Small intestine (tissue), 7 donors: ENCODE data around the gene FRMD4A. TPM values are rescaled to one million over a fixed set of nuclear protein-coding genes. Genes with fewer than 3 reads are reported as not detected.
A peak's percentile ranks its signal among the peaks of the same experiment; 100 is the strongest.
"Not testable (repeated sequence)": the region's sequence is repeated elsewhere in the genome, so short reads cannot be mapped to it uniquely, and the experiment has no call there.

ENCODE experiments used
- DNase-seq, 2 donors: peaks; one replicate each; pipeline versions ENCODE4 v3.0.0 to v3.0.0-alpha.2; 2013
- FAIRE-seq: peaks from 2 replicates; lab custom pipeline; 2012; peaks lifted over from hg19 to GRCh38; lab: Jason Lieb, UNC
- H3K27ac ChIP-seq, 3 donors: one replicate each; pipeline ENCODE4 v1.5.1; 2013; ENCODE audit warnings: low read length in 2 of 3, mild to moderate bottlenecking in 2 of 3, control low read depth in 1 of 3, inconsistent platforms in 1 of 3, low read depth in 1 of 3, moderate library complexity in 1 of 3
- H3K27me3 ChIP-seq, 3 donors: one replicate each; pipeline ENCODE4 v1.6.1; 2013; ENCODE audit warnings: low read length in 3 of 3, inconsistent platforms in 1 of 3; ENCODE audit not compliant: control insufficient read depth in 3 of 3, insufficient read depth in 3 of 3
- H3K36me3 ChIP-seq, 3 donors: one replicate each; pipeline ENCODE4 v1.6.1; 2013; ENCODE audit warnings: low read length in 3 of 3, inconsistent platforms in 1 of 3, low read depth in 1 of 3, mild to moderate bottlenecking in 1 of 3, moderate library complexity in 1 of 3; ENCODE audit not compliant: control insufficient read depth in 3 of 3, insufficient read depth in 2 of 3
- H3K4me1 ChIP-seq, 3 donors: one replicate each; pipeline ENCODE4 v1.6.1; 2013; ENCODE audit warnings: low read length in 2 of 3, inconsistent platforms in 1 of 3, low read depth in 1 of 3, mild to moderate bottlenecking in 1 of 3, moderate library complexity in 1 of 3; ENCODE audit not compliant: control insufficient read depth in 3 of 3, insufficient read depth in 2 of 3
- H3K4me3 ChIP-seq, 3 donors: one replicate each; pipeline ENCODE4 v1.5.1; 2013; ENCODE audit warnings: low read length in 3 of 3, control low read depth in 1 of 3, inconsistent platforms in 1 of 3, low read depth in 1 of 3, mild to moderate bottlenecking in 1 of 3, moderate library complexity in 1 of 3
- H3K9me3 ChIP-seq, 2 donors: one replicate each; pipeline ENCODE4 v1.6.1; 2013; ENCODE audit warnings: low read depth in 1 of 2, low read length in 1 of 2; ENCODE audit not compliant: control insufficient read depth in 2 of 2, insufficient read depth in 1 of 2
- WGBS, 3 donors: extraction: QIAGEN DNeasy Blood & Tissue Kit; methylation state at CpG; one replicate each; pipeline ENCODE4 v1.1.7; 2013; 5-methylcytosine and 5-hydroxymethylcytosine counted together
- polyA plus RNA-seq, 4 donors: library from polyadenylated mRNA; stranded (reverse) in 3 of 4; unstranded in 1 of 4; fragments of 200-250 nt in 3 of 4; fragments of 120-200 nt in 1 of 4; gene quantifications; one replicate each; pipeline versions ENCODE4 v1.2.1 to v1.2.3, GENCODE V29; 2013
- donor health status: healthy with polysubstance abuse.
- donor health status: control.
- donor health status: control.
- donor health status: Bipolar disorder and iron deficiency.
- donor health status: healthy.

Gene FRMD4A
- polyA plus RNA-seq, 4 donors: 0.45 to 16.9 (median 6.2) TPM

- FAIRE-seq: no peak
- no peaks in the 10 kb centered on the region for H3K36me3 ChIP-seq
- H3K9me3 ChIP-seq: no peaks in the 10 kb centered on the region
- peak in 1 of 2 donors; percentile 6 for DNase-seq
- H3K4me3 ChIP-seq: no peak overlapping the region
- WGBS, 3 donors: 35 to 43% (median 39%) methylated on average over 10 of the region's 10 CpGs
- H3K4me1 ChIP-seq: no peaks in the 10 kb centered on the region
- no peaks in the 10 kb centered on the region for H3K27me3 ChIP-seq
- no peak overlapping the region for H3K27ac ChIP-seq
Observed at GRCh38 chr10:13930120-13930519, 400.6 kb downstream of the FRMD4A start.

DNA sequence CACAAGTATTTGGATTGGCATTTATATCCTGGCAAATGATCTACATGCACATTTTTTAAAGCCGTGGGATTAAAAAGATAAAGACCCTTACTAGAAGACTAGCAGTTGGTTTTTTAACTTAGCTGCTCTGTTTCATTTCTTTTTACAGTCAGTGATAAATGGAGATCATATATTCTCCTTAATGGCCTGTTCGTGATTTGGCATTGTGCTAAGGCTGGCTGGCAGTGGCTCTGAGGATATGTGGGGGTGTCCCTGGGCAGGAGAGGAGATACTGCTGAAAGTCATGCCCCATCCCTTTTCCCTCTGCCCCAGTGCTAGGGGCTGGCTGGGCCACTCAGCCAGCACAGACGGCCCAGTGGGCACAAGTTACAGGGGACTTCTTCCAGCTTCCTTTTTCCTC lies 402.3 kb downstream of the FRMD4A start:
- Histone ChIP-seq H3K4me1 (no peaks in the 10 kb centered on the region), H3K27me3 (no peaks in the 10 kb centered on the region), H3K36me3 (no peaks in the 10 kb centered on the region), H3K9me3 (no peaks in the 10 kb centered on the region), H3K4me3 (no peak overlapping the region), H3K27ac (no peak overlapping the region)
- DNase-seq (no peak), FAIRE-seq (no peak)
- 49 to 52% (median 50%) methylated on average over 3 of the region's 3 CpGs for WGBS, 3 donors

- no peak overlapping the region for H3K27ac ChIP-seq
- no peaks in the 10 kb centered on the region for H3K4me1 ChIP-seq
- H3K36me3 ChIP-seq: no peaks in the 10 kb centered on the region
- DNase-seq (no peak), FAIRE-seq (no peak)
- no peaks in the 10 kb centered on the region for H3K27me3 ChIP-seq
- no peaks in the 10 kb centered on the region for H3K9me3 ChIP-seq
- WGBS, 3 donors: 54 to 70% (median 62%) methylated on average over 5 of the region's 5 CpGs
- H3K4me3 ChIP-seq: no peak overlapping the region
Observed at GRCh38 chr10:13925971-13926780, 404.5 kb downstream of the FRMD4A start.

- no peak for FAIRE-seq
- 77 to 81% (median 78%) methylated on average over 6 of the region's 6 CpGs for WGBS, 3 donors
Observed at GRCh38 chr10:13924040-13924725, 406.5 kb downstream of the FRMD4A start.

DNA sequence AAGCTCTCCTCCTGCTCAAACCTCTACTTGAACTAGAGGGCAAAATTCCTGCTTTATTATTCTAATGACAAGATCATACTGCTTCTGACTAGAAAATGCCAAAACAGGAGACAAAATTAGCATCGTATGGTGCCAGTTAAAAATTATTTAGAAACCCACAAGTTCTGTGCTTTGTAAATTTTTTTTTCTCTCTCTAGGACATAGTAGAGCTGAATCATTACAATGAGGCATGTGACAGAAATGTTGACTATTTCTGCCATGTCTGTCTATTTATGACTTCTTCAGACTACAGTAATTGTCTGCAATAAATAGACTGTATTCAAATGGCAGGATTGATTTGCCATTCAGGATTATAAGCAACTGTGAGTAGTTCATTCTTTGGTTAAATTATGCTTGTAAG lies 408.1 kb downstream of the FRMD4A start:
- Histone ChIP-seq H3K36me3 (no peaks in the 10 kb centered on the region), H3K27me3 (no peaks in the 10 kb centered on the region), H3K27ac (no peak overlapping the region), H3K4me3 (no peak overlapping the region), H3K4me1 (no peaks in the 10 kb centered on the region), H3K9me3 (no peaks in the 10 kb centered on the region)
- no peak for FAIRE-seq
- 77 to 88% (median 80%) methylated on average over 1 of the region's 1 CpG for WGBS, 3 donors
- no peak for DNase-seq

More at GRCh38 chr10:13924040-13924725, 406.5 kb downstream of the FRMD4A start:
- Histone ChIP-seq H3K4me1 (no peaks in the 10 kb centered on the region), H3K9me3 (no peaks in the 10 kb centered on the region), H3K27me3 (no peaks in the 10 kb centered on the region), H3K4me3 (no peak overlapping the region), H3K27ac (no peak overlapping the region), H3K36me3 (no peaks in the 10 kb centered on the region)
- DNase-seq: no peak

DNA sequence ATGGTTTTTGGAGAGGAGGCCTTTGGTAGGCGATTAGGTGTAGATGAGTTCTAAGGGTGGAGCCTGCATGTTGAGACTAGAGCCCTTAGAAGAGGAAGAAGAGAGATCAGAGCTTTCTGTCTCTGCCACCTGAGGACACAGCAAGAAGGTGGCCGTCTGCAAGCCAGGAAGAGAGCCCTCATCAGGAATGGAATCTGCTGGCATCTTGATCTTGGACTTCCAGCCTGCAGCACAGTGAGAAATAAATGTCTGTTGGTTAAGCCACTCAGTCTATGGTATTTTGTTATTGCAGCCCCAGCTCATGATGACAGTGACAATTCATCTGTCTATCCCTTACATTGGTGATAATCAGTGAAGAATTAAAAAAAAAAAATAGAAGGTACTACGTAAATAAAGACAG lies 408.8 kb downstream of the FRMD4A start:
- Histone ChIP-seq H3K9me3 (no peaks in the 10 kb centered on the region), H3K27ac (no peak overlapping the region), H3K4me3 (no peak overlapping the region), H3K27me3 (no peaks in the 10 kb centered on the region), H3K36me3 (no peaks in the 10 kb centered on the region), H3K4me1 (no peaks in the 10 kb centered on the region)
- FAIRE-seq (no peak), DNase-seq (no peak)
- WGBS, 3 donors: 52 to 60% (median 55%) methylated on average over 3 of the region's 3 CpGs

- not testable (repeated sequence) for H3K36me3 ChIP-seq, H3K4me3 ChIP-seq, H3K27me3 ChIP-seq, H3K27ac ChIP-seq, DNase-seq, FAIRE-seq, H3K4me1 ChIP-seq, H3K9me3 ChIP-seq
- WGBS, 3 donors: 70 to 78% (median 73%) methylated on average over 3 of the region's 3 CpGs
Observed at GRCh38 chr10:13921131-13921530, 409.6 kb downstream of the FRMD4A start.

DNA sequence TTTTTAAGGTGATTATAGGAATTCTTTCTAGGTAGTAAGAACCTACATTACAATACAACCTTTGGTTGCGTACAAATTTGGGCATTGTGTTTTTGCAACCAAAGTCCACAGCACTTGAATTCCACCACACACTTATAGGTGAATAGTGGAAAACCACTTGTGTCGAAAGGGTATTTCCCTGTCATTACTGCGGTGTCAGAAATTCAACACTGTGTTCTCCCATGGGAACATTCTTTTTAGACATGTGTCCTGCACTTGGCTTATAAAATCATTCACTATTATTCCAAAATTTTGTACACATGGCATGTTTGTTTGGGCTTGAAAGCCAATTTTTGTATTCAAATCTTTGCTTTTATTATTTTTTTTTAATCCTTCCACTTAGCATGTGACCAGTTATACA lies 410.3 kb downstream of the FRMD4A start:
- Histone ChIP-seq H3K9me3 (no peaks in the 10 kb centered on the region), H3K4me3 (no peak overlapping the region), H3K36me3 (no peaks in the 10 kb centered on the region), H3K27ac (no peak overlapping the region), H3K27me3 (no peaks in the 10 kb centered on the region), H3K4me1 (no peaks in the 10 kb centered on the region)
- FAIRE-seq (no peak), DNase-seq (no peak)
- WGBS, 3 donors: 23 to 32% (median 28%) methylated on average over 3 of the region's 3 CpGs
